ENCODE data around the gene LYAR. TPM values are rescaled to one million over a fixed set of nuclear protein-coding genes. Genes with fewer than 3 reads are reported as not detected.
A peak's percentile ranks its signal among the peaks of the same experiment; 100 is the strongest.

LYAR gene
- total and polyA plus RNA-seq, 10 of the 15 experiments (the other 5 are each of a cell fraction or from before 2014, with no cell fraction given) = 18.3 to 85.4 (median 40.1) TPM

DNA sequence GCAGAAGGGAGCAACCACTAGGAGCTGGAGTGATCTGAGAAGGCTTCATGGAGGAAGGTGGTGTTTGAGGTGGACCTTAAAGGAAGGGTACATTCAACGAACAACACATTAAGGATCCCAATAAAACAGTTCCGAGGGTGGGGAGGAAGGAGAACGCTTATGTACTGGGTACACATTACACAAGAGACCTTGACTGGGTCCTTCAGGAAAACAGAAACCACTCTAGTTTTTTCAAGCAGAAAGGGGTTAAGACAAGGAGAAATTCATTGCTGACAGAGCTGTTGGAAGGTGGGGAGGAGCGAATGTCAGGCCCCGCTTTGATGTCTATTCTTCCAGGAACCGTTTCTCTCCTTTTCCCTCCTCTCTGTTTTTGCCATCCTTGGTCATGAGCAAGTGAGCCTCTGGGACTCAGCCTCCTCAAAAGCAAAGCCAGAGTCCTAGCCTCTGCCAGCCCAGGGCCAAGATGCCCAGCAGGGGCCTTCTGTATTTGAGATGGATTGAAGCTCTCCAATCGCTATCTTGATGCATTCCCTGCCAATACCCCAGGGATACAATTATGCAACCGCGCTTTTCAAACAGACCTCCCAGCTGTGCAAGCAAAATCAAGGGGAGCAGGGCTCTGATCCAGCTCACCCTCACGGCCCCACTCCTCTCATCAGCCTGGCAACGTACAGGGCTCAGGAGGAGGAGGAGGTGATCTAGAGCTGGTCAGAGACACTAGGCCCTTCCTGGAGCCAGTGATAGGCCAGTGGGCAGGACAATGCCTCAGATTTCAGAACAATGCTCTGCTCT is 48.5 kb upstream of the LYAR start (continued):
- TF ChIP-seq, protein P1, sequence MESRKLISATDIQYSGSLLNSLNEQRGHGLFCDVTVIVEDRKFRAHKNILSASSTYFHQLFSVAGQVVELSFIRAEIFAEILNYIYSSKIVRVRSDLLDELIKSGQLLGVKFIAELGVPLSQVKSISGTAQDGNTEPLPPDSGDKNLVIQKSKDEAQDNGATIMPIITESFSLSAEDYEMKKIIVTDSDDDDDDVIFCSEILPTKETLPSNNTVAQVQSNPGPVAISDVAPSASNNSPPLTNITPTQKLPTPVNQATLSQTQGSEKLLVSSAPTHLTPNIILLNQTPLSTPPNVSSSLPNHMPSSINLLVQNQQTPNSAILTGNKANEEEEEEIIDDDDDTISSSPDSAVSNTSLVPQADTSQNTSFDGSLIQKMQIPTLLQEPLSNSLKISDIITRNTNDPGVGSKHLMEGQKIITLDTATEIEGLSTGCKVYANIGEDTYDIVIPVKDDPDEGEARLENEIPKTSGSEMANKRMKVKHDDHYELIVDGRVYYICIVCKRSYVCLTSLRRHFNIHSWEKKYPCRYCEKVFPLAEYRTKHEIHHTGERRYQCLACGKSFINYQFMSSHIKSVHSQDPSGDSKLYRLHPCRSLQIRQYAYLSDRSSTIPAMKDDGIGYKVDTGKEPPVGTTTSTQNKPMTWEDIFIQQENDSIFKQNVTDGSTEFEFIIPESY (IDR thresholded peaks at IDR 0.05) = no peak
- no peak for TF ChIP-seq TCF12 (IDR thresholded peaks at IDR 0.05; ENCODE audit: low read depth, low read length)
- no peak for TF ChIP-seq POLR2A (IDR thresholded peaks at IDR 0.05; ENCODE audit: low read depth, low read length)
- TF ChIP-seq FOXM1 (IDR thresholded peaks at IDR 0.05; ENCODE audit: low read depth, low read length) = no peak
- no peak for TF ChIP-seq CREB1 (IDR thresholded peaks at IDR 0.05; ENCODE audit: low read depth)
- no peak for TF ChIP-seq NR2C1 (IDR thresholded peaks at IDR 0.05)

GRCh38 chr4:4334798-4335520 is 45.0 kb upstream of the LYAR start:
- SMC1A ChIA-PET (ENCODE audit: uncharacterized antibody, unreplicated experiment) = interaction anchor here (0.7 kb wide), 1 partner anchor 550 kb away, joined by 3 read pairs; no protein-coding TSS in a partner anchor
- no peaks in the 10 kb centered on the region for H4K20me1 ChIP-seq (ENCODE audit: control insufficient read depth, insufficient read depth)
- in situ Hi-C loops (cut with MboI) = loop anchor here (5.0 to 25.0 kb wide), 2 partner anchors 83 to 348 kb away; no protein-coding TSS in a partner anchor
- peak overlapping the region; percentile 46 for H2AFZ ChIP-seq (ENCODE audit: control insufficient read depth, low read depth, low read length)
- TF ChIP-seq YY1 (IDR thresholded peaks at IDR 0.05; ENCODE audit: low read depth, low read length) (0 out of 2 replicates have a peak, but pooled peaks have one; percentile 20), RUNX3 (IDR thresholded peaks at IDR 0.05; ENCODE audit: low read length) (0 out of 2 replicates have a peak, but pooled peaks have one; percentile 21), RAD21 (IDR thresholded peaks at IDR 0.05; ENCODE audit: insufficient read depth, low read depth, low read length) (peak; percentile 86), NFYB (IDR thresholded peaks at IDR 0.05; ENCODE audit: insufficient read depth, low read depth, low read length) (no peak), SMC3 (IDR thresholded peaks at IDR 0.05; ENCODE audit: borderline replicate concordance, low read length) (peak; percentile 67), GATAD2B (conservative IDR thresholded peaks at IDR 0.05; ENCODE audit: low read depth) (no peak)
- TF ChIP-seq, protein P2, sequence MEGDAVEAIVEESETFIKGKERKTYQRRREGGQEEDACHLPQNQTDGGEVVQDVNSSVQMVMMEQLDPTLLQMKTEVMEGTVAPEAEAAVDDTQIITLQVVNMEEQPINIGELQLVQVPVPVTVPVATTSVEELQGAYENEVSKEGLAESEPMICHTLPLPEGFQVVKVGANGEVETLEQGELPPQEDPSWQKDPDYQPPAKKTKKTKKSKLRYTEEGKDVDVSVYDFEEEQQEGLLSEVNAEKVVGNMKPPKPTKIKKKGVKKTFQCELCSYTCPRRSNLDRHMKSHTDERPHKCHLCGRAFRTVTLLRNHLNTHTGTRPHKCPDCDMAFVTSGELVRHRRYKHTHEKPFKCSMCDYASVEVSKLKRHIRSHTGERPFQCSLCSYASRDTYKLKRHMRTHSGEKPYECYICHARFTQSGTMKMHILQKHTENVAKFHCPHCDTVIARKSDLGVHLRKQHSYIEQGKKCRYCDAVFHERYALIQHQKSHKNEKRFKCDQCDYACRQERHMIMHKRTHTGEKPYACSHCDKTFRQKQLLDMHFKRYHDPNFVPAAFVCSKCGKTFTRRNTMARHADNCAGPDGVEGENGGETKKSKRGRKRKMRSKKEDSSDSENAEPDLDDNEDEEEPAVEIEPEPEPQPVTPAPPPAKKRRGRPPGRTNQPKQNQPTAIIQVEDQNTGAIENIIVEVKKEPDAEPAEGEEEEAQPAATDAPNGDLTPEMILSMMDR (IDR thresholded peaks at IDR 0.05 in 2 of 3, conservative IDR thresholded peaks at IDR 0.05 in 1 of 3; ENCODE audit: control insufficient read depth in 2 of 3, extremely low read depth in 1 of 3, insufficient read depth in 1 of 3, low read depth in 3 of 3, low read length in 3 of 3) = peak; percentile 79 to 90 (median 88)
- TF ChIP-seq, protein P1 (IDR thresholded peaks at IDR 0.05) = no peak
- H3K4me3 ChIP-seq = no peak overlapping the region
- CTCF ChIA-PET = interaction anchor here (1.0 to 8.7 kb wide), 5 partner anchors 71 to 86 kb away, joined by 3 to 58 read pairs (median 14); no protein-coding TSS in a partner anchor
- H3K4me1 ChIP-seq (ENCODE audit: control insufficient read depth, insufficient read depth, low read length) = peaks cover 3% of the 10 kb centered on the region; the same call in 1 of the 2 replicates
- WGBS (ENCODE audit: insufficient coverage, insufficient replicate concordance, low lambda C conversion rate, missing lambda C conversion rate) = 52% methylated on average over 21 of the region's 21 CpGs
- ATAC-seq (peak; percentile 97), FAIRE-seq (peak; percentile 91), DNase-seq (ENCODE audit: low read depth, low spot score) (no peak)
- H3K9ac ChIP-seq (ENCODE audit: control insufficient read depth, insufficient read depth, low read length) = no peak overlapping the region
- H3K27ac ChIP-seq (ENCODE audit: control insufficient read depth, insufficient read depth) = no peak overlapping the region
- H3K79me2 ChIP-seq (ENCODE audit: control insufficient read depth, insufficient read depth, low read length) = no peaks in the 10 kb centered on the region
- no peaks in the 10 kb centered on the region for H3K27me3 ChIP-seq (replicated peaks in 1 of 2; ENCODE audit: control insufficient read depth in 2 of 2, insufficient read depth in 2 of 2, low read length in 1 of 2)
- H3K36me3 ChIP-seq (ENCODE audit: control insufficient read depth in 2 of 2, insufficient read depth in 2 of 2, low read length in 1 of 2) = no peaks in the 10 kb centered on the region
- no peaks in the 10 kb centered on the region for H3K9me3 ChIP-seq (replicated peaks; ENCODE audit: control insufficient read depth, insufficient read depth, low read length)
- RAD21 ChIA-PET (ENCODE audit: unreplicated experiment) = interaction anchor here (0.7 to 2.3 kb wide), 3 partner anchors 75 to 86 kb away, joined by 3 to 8 read pairs (median 3); no protein-coding TSS in a partner anchor
- intact Hi-C loops (cut with micrococcal nuclease; ENCODE audit: unreplicated experiment) = loop anchor here (1.0 to 2.0 kb wide), 2 partner anchors 74 to 83 kb away; no protein-coding TSS in a partner anchor
- POLR2A ChIA-PET = no interaction called here
- no TSS peak for BruUV-seq (replicated peaks)
- no peak overlapping the region; the same call in 1 of the 2 replicates for H3K4me2 ChIP-seq (ENCODE audit: control insufficient read depth, insufficient read depth)
